Stimulated activated CD8-positive, alpha-beta memory T cell treated with anti-CD3 and anti-CD28 coated beads, Interleukin-4, amount 100 ng/mL, for 48 hours (primary cell): ENCODE measurements around the gene C17orf50.

Source experiments
- DNase-seq: peaks from one replicate; pipeline ENCODE4 v3.0.0-alpha.2; 2020

C17orf50 gene

DNA sequence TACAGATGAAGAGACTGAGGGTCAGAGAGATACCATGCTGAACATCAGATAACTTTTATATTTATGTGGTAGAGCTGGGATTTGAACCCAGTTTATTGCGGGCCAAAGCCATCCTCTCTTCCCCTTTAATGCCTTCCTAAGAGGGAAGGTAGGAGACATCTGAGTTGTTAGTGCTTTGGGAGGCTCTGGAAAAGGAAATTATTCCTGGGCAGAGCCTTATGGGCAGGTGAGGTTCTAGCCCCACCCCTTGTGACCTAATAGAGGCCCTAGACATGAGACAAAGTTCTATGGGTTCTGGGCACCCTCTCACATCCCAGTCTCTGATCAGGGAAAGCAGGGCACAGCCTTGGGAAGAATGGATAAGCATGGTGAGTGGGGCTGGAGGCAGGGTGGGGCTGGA is at the start of gene C17orf50:
TSS of gene C17orf50 (plus strand) at position 301 of the 400 bp plus-strand sequence. CDS start at position 356, 55 bp downstream.
- no peak for DNase-seq

DNA sequence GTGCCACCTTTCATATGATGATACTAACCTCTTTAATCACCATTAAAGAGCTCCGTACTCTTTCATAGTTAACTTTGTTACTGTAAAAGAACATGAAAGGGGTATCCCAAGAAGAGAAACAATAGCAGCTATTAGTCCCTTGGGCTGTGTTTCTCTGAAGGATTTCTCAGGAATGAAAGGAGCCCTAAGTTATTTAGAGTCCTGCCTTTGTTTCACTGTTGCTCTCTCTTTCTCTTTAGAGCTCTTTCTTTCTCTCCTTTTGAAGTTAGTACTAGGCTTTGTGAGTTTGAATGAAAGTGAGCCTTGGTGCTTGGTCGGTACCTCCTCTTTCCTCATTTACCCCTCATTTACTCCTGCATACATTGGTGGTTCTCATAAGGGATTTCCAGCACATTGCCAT is 49.7 kb upstream of the C17orf50 start:
- DNase-seq: no peak

DNA sequence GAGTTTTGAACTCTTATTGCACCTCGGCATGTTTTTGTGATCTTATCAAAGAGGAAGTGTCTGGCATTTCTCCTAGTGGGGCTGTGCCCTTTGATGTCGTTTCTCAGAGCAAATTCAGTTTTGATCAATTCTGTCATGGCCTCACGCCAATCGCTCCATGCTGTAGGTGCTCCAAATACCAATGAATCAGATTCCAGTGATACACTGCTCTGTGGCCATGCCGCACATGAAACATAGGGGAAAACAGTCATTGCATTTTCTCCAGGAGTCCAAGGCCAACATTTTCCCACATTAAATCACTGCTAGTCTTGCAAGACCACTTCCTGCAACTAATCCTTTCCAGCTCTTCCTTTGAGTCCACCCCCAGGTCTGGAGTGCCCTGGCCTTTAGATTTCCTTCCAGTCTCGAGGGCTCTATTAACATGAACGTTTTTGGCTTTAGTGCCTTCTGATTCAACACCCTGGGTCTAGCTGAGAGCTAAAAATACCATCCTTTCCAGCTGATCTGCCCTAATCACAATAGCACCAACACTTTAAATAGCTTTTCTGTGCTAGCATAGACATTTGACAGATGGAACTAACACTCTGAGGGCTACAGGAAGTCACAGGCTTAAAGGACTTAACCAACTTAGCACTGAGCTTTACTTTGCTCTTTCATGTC is 47.5 kb upstream of the C17orf50 start:
- no peak for DNase-seq

DNA sequence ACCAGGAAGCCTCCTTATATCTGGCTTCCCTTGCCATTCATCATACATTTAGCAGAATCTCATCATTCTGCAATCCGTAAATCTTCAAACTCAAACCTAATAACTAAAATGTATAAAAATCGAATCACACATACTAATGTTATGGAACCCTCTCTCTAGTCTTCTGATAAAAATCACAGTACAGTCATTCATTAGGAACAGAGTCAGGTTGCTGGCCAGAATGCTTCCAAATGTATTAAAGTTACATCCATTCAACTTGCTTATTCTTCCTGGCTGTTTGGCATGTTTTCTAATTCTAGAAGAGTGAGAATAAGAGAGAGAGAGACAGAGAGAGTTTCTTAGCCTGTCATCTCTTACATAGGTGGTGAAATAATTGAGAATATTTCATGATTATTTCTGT is 45.7 kb upstream of the C17orf50 start:
- DNase-seq: no peak

DNA sequence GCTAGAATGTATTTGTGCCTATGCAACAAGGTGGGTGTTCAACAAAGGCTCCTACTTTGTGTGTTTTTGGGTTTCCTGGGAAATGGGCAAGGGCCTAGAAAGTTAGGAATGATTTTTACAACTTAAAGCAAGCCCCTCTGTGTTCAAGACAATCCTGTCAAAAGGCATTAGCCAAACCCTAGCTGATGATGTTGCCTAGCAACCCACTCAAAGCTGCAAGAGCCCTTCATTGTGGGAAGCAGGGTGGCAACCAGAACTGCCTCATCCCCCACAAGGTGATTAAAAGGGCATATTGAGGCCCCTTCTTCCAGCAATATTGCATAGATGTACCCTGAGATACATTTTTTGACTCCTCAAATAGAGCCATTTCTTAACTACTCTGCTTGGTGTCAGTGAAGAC is 45.3 kb upstream of the C17orf50 start:
- DNase-seq: no peak

DNA sequence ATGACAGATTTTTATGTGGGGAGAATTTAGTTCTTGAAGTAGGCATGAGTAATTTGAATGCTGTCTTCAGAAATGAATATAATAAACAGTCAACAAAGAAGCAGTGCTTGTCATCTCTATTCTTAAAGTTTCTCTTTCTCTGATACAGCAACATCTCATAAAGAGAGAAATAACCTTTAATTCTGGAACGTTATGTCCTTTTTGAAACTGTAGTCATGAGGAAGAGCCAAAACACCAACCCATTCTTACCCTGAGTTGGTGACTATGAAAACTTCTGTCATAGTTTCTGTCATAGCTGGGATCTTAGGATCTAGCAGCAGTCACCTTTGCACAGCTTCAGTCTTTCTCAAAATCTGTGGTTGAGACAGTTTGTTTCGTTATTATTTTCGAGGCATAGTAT is 44.5 kb upstream of the C17orf50 start:
- DNase-seq: no peak

DNA sequence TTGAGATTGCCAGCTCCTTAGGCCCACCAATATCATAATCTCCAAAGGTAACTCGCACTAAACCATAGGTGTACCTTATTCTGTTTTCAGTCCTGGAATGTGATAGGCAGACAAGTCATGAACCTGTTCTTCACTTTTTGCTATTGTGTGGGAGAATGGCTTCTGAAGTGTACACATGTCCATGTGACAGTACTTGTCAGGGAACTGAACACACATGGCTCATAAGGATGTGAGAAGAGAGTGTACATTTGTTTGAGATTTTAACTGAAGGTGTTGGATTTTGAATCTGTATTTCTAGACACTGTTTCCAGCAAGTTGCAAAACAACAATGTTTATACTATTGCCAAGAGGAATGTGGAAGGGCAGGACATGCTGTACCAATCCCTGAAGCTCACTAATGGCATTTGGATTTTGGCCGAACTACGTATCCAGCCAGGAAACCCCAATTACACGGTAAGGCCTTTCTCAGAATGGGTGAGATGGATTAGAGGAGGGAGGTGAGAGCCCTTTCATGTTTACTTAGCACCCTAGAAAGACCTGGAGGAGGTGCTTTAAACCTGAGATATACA is 43.7 kb upstream of the C17orf50 start:
- DNase-seq: no peak

DNA sequence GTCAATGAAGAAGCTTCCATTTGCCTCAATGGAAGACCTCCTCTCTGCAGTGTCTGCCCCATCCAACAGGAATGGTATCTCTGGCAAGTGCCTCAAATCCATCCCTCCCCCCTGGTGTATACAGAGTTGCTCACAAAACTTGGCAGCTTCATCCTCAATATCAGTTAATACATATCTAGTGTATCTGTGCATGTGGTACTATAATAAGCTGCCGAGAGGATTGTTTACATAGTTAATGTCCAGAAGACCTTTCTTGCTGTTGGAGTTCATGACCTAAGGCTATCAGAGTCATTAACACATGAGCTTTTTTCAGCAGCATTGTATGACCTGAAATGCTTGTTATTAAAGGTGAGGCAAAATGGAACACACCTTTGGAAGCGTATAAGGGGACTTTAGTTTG is 43.2 kb upstream of the C17orf50 start:
- no peak for DNase-seq

DNA sequence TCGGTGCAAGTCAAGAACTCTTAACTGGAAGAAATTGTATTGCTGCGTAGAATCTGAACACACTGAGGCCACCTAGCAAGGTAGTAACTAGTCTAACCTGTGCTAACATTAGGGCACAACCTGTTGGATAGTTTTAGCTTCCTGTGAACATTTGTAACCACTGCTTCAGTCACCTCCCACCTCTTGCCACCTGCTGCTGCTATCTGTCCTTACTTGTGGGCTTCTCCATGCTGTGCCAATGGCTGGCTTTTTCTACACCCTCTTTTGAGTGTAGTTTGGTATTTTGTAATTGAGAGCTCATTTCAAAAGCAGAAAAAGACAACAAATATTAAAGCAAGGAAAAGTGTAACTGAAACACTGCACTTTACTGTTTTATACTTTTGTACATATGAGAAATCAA is 37.0 kb upstream of the C17orf50 start:
- no peak for DNase-seq

DNA sequence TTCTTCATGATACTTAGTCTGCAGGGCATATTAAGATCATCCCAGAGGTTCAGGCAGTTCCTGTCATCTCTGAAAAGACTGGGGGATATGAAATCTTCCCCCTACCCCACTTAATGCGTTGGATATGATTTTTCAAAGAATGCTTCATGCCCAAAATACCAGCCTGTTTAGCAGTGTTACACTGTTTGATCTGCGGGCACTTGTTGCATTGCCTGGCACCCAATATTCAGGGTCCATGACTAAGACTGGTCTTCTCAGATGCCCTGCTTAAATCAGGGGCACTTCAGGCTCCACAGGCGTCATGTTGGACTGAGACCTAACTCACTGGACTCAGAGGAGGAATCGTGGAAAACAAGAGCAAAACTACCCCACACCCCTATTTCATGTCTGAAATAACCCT is 35.6 kb upstream of the C17orf50 start:
- DNase-seq: no peak

DNA sequence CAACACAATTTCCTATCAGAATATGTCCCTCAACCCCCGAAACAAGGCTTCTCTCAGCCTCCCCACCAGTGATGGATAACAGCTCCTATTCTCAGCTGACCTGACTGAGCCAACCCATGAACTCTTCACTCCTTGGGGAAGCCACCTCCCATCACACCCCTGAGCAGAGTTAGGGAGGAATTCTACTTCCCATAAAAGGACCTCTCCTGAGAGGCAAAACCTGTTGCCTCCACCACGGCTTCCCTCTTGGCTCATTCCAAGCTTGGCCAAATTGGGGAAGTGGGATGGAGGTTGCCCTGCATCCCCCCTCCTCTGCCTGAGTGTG is 34.9 kb upstream of the C17orf50 start:
- no peak for DNase-seq

DNA sequence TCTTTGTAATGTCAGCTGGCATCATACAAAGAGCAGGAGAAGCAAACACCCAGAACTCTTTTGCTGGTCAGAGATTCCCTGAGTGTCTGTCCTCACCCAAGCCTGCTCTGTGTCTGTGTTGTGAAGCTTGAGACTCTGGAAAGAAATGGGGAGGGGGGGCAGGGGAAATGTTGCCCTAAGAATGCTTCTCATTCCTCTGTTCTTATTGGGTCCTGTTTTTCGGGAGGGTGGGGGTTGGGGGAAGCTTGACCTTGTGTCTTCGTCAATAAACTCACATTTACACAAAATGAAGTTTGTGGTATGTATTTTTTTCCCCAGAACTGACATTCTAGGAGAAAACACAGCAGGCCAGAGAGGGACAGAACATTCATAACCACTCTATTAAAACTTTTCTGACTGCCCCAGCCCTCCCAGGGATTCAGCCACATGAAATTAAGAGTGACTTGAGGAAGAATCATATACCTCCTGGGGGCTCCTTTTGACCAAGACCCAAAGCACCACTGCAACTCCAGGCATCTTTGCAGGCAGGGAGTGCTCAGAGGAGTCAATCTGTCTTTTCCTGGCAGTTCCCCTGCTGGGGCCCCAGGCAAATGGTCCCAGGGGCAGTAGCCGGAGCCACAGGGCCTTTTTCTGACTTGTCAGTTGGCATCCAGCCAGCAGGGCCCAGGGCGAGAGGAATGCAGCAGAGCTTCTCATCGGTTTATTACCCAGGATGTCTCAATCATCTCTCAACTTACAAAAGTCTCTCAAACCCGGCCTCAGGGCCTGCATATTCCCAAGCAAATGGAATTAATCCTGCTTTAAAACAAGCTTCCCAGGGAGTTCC is 34.3 kb upstream of the C17orf50 start:
- DNase-seq: no peak

DNA sequence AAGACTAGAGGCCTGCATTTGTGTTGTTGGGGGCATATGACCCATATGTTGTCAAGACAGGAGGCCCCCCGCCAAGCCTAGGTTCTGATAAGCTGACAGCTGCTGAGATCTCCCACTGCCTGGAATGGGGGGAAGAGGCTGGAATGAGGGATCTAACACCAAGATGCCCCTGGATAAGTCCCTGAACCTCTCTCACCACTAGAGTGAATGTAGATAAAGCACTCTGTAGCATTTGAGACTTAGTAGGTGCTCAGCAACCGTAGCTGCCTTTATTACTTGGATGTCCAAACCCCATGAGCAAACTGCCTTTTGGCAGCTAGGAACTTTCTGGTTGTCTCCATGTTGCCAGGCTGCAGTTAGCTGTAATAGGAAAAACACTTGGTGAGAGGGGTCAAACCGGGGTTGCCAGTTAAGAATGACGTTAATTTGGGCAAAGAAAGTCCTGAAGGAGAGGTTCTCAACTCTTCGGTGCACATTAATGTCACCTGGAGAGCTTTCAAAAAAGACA is 33.7 kb upstream of the C17orf50 start:
- DNase-seq: no peak

DNA sequence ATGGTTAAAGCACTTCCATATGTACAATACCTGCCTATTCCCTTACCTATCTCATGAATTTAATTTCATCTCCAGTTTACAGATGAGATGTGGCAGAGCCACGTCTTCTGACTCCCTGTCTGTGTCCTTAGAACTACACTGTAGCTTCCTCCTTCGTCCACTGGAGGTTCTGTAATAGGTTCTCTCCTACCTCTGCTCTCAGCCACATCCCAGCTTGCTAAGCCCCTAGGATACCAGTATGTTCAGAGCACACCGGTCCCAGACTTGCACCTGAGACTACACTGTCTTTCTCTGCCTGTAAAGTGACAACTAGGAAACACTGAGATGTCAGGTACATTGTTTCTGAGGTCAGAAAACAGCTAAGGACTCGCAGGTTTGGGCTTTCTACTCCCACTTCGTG is 33.1 kb upstream of the C17orf50 start:
- no peak for DNase-seq

DNA sequence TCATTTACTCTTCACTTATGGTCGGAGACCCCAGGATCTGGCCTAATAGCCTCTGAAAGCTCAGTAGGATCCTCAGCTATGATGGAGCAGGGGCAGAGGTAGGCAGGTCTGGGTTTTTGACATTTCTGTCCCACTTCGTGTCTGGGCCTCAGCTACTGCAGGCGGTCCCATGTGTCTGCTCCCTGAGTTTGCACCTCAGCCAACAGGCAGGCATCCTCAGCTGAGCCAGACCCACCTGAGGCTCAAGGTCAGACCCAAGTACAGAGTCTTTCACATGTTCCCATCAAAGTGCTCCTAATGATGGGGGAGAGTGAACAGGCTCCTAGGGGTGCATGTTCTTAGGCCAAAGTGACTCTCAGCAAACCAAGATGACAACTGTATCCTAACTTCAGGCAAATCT is 32.1 kb upstream of the C17orf50 start:
- DNase-seq: no peak

DNA sequence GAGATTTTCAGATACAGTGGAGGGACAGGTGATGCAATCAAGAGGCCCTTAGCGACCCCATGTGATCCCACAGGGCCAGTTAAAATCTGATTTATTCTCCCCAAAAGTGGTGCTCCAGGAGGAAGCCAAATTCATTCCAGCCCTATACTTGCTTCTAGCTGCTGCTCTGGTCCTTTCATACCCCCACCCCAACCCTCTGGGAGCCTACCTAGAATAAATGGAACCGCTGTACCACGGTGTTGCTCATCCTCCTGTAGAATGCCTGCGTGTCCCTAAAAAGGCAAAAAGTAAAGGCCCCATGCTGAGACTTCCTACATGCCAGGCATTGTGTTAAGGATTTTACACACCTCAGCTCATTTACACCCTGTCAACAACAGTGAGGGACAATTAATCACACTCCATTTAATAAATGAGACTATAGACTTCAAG is 31.3 kb upstream of the C17orf50 start:
- no peak for DNase-seq

DNA sequence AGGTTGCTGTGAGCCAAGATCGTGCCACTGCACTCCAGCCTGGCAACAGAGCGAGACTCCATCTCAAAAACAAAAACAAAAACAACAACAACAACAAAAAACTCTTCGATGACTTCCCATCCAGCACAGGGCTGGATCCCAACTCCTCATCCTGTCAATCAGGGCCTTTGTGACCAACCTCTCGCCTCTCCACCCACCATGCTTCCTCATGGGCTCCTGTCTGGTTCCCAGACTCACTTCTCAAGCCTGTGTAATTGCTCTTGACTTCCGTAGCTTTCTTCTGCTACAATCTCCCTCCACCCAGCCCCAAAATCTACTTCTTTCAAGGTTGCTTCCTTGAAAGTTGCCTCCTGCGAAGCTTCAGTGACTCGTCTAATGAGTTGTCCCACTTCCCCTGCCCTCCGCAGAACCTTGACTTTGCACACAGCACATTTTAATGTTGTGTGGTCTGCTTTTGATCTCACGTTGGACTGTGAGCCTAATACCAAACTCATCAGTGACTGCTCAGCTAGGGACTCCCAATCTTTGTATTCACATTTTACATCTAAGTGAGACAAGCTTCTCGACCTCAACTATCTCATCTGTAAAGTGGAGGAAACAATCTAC is 30.2 kb upstream of the C17orf50 start:
- DNase-seq: no peak

DNA sequence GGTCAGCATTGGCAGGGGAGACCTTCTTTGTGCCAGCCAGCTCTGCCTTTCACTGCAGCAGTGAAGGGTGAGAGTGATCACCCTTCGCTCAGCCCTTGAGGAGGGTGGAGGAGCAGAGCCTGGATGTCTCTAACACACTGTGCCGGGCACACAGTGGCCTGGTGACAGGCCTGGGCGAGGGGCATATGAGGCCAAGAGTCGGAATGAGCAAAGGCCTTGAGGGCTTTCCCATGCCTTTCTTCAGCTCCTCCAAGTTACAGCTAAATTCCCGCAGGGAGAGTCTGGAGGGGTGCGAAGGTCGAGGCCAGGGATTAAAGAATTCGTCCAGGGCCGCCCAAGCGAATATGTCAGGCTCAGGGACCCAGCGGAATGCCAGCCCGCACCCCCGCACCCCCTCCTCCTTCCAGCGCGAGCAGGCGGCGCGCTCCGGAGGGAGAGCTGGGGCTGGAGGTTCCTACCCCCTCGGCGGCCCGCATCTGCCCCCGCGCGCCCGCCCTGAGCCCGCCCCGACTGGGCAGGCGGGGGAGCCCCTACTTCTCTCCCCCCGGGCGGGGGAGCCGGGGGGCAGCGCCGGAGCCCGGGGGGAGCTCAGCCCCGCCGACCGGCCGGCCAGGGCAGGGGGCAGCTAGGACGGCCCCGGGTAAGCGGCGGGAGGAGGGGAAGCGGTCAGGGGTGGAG is 29.3 kb upstream of the C17orf50 start, which contains the start of gene RASL10B:
TSS of gene RASL10B (plus strand) at position 401 of the 678 bp plus-strand sequence. CDS start 3,546 bp downstream, outside the sequence.
- DNase-seq: peak; percentile 70

DNA sequence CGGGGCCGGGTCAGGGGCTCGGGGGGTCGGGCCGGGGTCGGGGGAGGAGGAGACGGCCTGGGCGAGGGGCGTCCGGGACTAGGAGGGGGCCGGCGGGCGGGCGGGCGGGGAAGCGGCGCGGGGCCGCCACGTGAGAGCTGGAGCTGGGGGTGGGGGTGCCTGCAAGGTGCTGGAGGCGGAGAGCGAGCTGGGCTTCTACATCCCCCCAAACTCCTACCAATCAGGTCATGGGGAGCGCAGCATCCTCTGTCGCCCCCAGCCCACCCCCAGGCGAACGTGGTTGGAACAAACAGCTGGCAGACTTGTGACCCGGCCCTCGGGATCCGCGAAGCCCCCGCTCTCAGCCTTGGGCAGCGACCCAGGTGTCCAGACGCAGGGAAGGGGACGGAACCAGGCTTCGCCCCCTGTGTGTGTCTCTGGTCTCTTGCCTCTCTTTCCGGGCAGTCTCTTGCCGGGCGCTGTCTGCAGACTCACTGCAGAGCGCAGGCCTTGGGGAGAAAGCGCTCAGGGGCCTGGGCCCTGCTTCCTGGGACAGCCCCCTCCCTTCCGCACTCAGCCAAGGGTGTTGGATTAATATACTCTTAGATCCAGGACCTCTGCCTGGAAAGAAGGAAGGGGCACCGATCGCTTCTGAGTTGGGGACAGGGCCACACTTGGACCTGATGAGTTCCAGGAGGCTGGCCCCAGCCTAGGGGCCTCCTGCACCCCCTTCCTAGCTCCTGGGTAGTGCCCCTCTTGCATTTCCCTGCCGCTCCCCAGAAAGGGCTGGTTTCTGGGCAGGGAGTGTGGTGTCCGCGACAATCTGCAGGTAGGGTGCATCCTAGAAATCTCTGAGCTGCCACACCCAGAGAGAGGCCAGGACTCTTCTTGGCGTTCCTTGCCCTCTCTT is 28.5 kb upstream of the C17orf50 start:
- no peak for DNase-seq

DNA sequence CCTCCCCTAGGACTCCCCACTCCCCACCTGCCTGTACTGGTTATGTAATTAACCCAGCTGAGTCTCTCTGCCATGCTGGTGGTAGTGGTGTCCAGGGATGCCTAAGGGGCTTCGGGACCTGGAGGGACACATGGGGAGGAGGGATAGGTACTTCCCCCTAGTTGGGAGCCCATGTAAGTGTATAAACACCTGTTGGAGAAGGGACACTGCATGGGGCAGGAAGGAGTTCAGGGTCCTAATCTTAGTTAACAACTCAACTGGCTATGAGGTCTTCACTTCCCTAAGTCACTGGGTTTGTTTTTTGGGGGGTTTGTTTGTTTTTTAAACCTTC is 27.9 kb upstream of the C17orf50 start:
- DNase-seq: no peak

DNA sequence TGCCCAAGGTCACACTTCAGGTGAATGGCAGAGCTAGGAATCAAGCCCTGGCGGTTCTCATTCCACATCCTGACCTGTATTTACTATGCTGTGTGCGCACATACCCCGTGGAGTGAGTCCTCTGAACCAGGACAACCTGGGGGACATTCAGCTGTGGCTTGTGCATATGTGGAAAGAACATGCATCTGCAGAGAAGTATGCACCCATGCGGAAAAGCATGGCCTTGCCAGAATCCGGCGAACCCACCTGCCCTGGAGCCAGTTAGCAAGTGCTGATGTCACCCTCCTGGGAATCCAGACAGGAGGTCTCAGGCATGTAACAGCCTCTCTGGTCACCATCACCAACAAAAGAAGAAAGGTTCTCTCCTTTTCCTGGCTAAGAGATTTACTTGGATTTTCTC is 27.3 kb upstream of the C17orf50 start:
- no peak for DNase-seq

DNA sequence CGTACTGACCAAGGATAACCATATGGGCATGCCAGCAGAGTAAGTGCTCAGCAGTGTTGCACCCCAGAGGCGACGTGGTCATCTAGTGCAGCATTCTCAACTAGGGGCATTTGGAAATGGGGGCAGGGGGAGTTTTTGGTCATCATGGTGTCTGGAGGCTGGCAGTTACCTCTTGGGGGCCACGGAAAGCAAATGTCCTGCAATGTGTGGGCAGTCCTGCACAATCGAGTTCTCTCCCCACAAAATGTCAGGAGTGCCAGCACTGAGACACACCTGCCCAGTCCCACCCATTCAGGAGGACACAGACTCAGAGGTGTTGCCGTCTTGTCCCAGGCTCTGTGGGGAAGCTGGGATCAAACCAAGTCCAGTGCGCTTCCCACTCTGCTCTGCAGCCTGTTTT is 26.3 kb upstream of the C17orf50 start:
- no peak for DNase-seq
